Parathyroid adenoma (tissue), 2 donors: ENCODE measurements around the gene REV1.

Source experiments
- H2AFZ ChIP-seq: fragments of 300-600 bp; sonication (generic); one replicate; pipeline ENCODE4 v1.7.0; 2017; ENCODE audit warnings: antibody characterized with exemption, mild to moderate bottlenecking
- H3K27ac ChIP-seq: fragments of 300-600 bp; sonication (generic); one replicate; pipeline ENCODE4 v1.7.0; 2017
- H3K27me3 ChIP-seq: fragments of 300-600 bp; sonication (generic); one replicate; pipeline ENCODE4 v1.7.0; 2017; ENCODE audit warnings: low read length; ENCODE audit not compliant: control insufficient read depth, insufficient read depth
- H3K36me3 ChIP-seq: fragments of 300-600 bp; sonication (generic); one replicate; pipeline ENCODE4 v1.7.0; 2017; ENCODE audit warnings: low read length; ENCODE audit not compliant: control insufficient read depth, insufficient read depth
- H3K4me1 ChIP-seq: fragments of 300-600 bp; sonication (generic); one replicate; pipeline ENCODE4 v1.7.0; 2017; ENCODE audit warnings: control low read depth
- H3K4me2 ChIP-seq: fragments of 300-600 bp; sonication (generic); one replicate; pipeline ENCODE4 v1.7.0; 2017; ENCODE audit warnings: low read length
- H3K4me3 ChIP-seq: fragments of 300-600 bp; sonication (generic); one replicate; pipeline ENCODE4 v1.7.0; 2017; ENCODE audit warnings: low read depth, low read length
- H3K79me2 ChIP-seq: fragments of 300-600 bp; sonication (generic); one replicate; pipeline ENCODE4 v1.7.0; 2017; ENCODE audit warnings: control low read depth
- H3K9ac ChIP-seq: fragments of 300-600 bp; sonication (generic); one replicate; pipeline ENCODE4 v1.7.0; 2017; ENCODE audit warnings: mild to moderate bottlenecking
- H3K9me3 ChIP-seq: fragments of 300-600 bp; sonication (generic); one replicate; pipeline ENCODE4 v1.7.0; 2017; ENCODE audit warnings: low read length; ENCODE audit not compliant: control insufficient read depth
- TF ChIP-seq, protein P1 (sequence below): fragments of 300-600 bp; sonication (generic); IDR thresholded peaks from one replicate; pipeline ENCODE4 v1.7.0; 2017; ENCODE audit warnings: antibody characterized with exemption, mild to moderate bottlenecking
- donor health status: primary hyperparathyroidism.

Gene REV1

GRCh38 chr2:99520813-99521212, 31.0 kb upstream of the REV1 start:
- Histone ChIP-seq H3K9ac (no peak overlapping the region), H3K4me1 (no peaks in the 10 kb centered on the region), H3K27ac (no peak overlapping the region), H3K4me3 (no peak overlapping the region), H3K79me2 (no peaks in the 10 kb centered on the region), H3K27me3 (no peaks in the 10 kb centered on the region), H3K36me3 (no peaks in the 10 kb centered on the region), H2AFZ (no peak overlapping the region), H3K9me3 (no peaks in the 10 kb centered on the region), H3K4me2 (no peak overlapping the region)
- TF ChIP-seq, protein P1, sequence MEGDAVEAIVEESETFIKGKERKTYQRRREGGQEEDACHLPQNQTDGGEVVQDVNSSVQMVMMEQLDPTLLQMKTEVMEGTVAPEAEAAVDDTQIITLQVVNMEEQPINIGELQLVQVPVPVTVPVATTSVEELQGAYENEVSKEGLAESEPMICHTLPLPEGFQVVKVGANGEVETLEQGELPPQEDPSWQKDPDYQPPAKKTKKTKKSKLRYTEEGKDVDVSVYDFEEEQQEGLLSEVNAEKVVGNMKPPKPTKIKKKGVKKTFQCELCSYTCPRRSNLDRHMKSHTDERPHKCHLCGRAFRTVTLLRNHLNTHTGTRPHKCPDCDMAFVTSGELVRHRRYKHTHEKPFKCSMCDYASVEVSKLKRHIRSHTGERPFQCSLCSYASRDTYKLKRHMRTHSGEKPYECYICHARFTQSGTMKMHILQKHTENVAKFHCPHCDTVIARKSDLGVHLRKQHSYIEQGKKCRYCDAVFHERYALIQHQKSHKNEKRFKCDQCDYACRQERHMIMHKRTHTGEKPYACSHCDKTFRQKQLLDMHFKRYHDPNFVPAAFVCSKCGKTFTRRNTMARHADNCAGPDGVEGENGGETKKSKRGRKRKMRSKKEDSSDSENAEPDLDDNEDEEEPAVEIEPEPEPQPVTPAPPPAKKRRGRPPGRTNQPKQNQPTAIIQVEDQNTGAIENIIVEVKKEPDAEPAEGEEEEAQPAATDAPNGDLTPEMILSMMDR = no peak

GRCh38 chr2:99520195-99520594, 30.4 kb upstream of the REV1 start:
- Histone ChIP-seq H3K27me3 (no peaks in the 10 kb centered on the region), H3K27ac (no peak overlapping the region), H3K9ac (no peak overlapping the region), H3K4me2 (no peak overlapping the region), H3K9me3 (no peaks in the 10 kb centered on the region), H3K4me1 (no peaks in the 10 kb centered on the region), H3K79me2 (no peaks in the 10 kb centered on the region), H3K4me3 (no peak overlapping the region), H2AFZ (no peak overlapping the region), H3K36me3 (no peaks in the 10 kb centered on the region)
- TF ChIP-seq, protein P1 = no peak

DNA sequence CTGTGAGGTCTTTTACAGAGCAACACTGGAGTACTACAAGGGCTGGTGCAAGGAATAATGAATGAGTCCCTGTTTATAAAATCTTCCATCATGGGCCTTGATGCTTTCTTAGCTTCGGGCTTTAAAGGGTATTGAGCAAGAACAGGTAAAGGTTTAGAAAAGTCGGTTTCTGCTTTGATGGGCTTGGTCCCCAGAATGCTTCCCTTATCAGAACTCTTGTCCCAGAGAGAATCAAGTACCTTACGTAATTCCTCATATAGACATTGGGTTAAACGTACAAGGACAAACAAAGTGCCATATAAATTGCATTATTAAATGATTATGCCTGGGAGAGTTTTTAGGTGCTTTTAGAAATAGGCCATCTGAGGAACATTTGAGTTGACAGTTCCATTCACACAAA, 24.5 kb upstream of the REV1 start:
- Histone ChIP-seq H3K4me1 (no peaks in the 10 kb centered on the region), H3K9me3 (no peaks in the 10 kb centered on the region), H2AFZ (no peak overlapping the region), H3K27ac (no peak overlapping the region), H3K27me3 (no peaks in the 10 kb centered on the region), H3K36me3 (no peaks in the 10 kb centered on the region), H3K79me2 (no peaks in the 10 kb centered on the region), H3K4me2 (no peak overlapping the region), H3K4me3 (no peak overlapping the region), H3K9ac (no peak overlapping the region)
- TF ChIP-seq, protein P1 = no peak

- H3K4me3 ChIP-seq = no peak overlapping the region
- H3K36me3 ChIP-seq = no peaks in the 10 kb centered on the region
- H3K9me3 ChIP-seq = no peaks in the 10 kb centered on the region
- TF ChIP-seq, protein P1 = no peak
- no peaks in the 10 kb centered on the region for H3K4me1 ChIP-seq
- no peak overlapping the region for H2AFZ ChIP-seq
- H3K27me3 ChIP-seq = no peaks in the 10 kb centered on the region
- no peaks in the 10 kb centered on the region for H3K79me2 ChIP-seq
- no peak overlapping the region for H3K9ac ChIP-seq
- H3K27ac ChIP-seq = no peak overlapping the region
- no peak overlapping the region for H3K4me2 ChIP-seq
These were observed 22.4 kb upstream of the REV1 start for GRCh38 chr2:99512181-99512591.

DNA sequence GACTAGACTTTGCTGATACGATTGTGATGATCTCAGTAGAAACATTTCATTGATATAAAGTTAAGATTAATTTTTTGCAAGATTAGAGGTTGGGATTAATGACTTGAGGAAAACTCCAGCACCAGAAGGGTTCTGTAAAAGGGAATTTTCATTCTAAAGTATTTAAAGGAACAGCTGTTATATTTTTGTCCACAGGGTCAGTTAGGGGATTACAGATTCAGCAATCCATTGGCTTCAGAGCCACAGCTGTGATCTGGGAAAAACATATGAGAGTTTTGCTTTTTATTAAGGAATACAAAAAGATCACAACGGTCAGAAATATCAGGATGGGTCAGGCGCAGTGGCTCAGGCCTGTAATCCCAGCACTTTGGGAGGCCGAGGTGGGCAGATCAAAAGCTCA, 19.6 kb upstream of the REV1 start:
- no peaks in the 10 kb centered on the region for H3K79me2 ChIP-seq

More for the DNA sequence above, 19.6 kb upstream of the REV1 start:
- H3K4me2 ChIP-seq = no peak overlapping the region
- H3K36me3 ChIP-seq = no peaks in the 10 kb centered on the region
- H3K27me3 ChIP-seq = no peaks in the 10 kb centered on the region
- no peaks in the 10 kb centered on the region for H3K4me1 ChIP-seq
- no peak overlapping the region for H2AFZ ChIP-seq
- no peak overlapping the region for H3K9ac ChIP-seq
- TF ChIP-seq, protein P1 = no peak
- no peak overlapping the region for H3K27ac ChIP-seq
- H3K9me3 ChIP-seq = no peaks in the 10 kb centered on the region
- H3K4me3 ChIP-seq = no peak overlapping the region
